PC-9 (cell line): ENCODE results near the gene AMN1. TPM values are rescaled to one million over a fixed set of nuclear protein-coding genes. Genes with fewer than 3 reads are reported as not detected.

Experiments used
- Bru-seq: library from RNA; stranded (reverse); fragments of 400-500 nt; gene quantifications from one replicate; lab custom pipeline; 2021; lab: Mats Ljungman, UMichigan
- BruChase-seq, 2 experiments: library from RNA; stranded (reverse); fragments of 400-500 nt; gene quantifications; one replicate each; lab custom pipeline; 2021; lab: Mats Ljungman, UMichigan
- BruUV-seq: library from RNA; stranded (reverse); fragments of 400-500 nt; replicated peaks from 2 replicates; lab custom pipeline; 2021; lab: Mats Ljungman, UMichigan
- CTCF ChIA-PET: fragments of 300-600 bp; sonication (Branson Sonifier 250); formaldehyde crosslinking; loops from one replicate; lab custom pipeline; 2022; ENCODE audit warnings: antibody characterized with exemption; lab: Charles Lee
- POLR2A ChIA-PET: fragments of 300-600 bp; sonication (Branson Sonifier 250); formaldehyde crosslinking; loops from one replicate; lab custom pipeline; 2022; ENCODE audit warnings: antibody characterized with exemption; ENCODE audit not compliant: unreplicated experiment; lab: Charles Lee
- DNase-seq, 2 experiments: peaks; one replicate each; pipeline versions ENCODE4 v3.0.0 to v3.0.0-alpha.2; 2015 to 2022; ENCODE audit warnings: mixed read lengths in 1 of 2
- H2AFZ ChIP-seq: fragments of 200-600 bp; sonication (generic); 2 replicates; pipeline ENCODE4 v1.8.1; 2017; ENCODE audit warnings: antibody characterized with exemption
- H3F3A ChIP-seq: fragments of 200-600 bp; sonication (generic); 2 replicates; pipeline ENCODE4 v1.8.1; 2017; ENCODE audit warnings: antibody characterized with exemption, mild to moderate bottlenecking, low read depth; ENCODE audit not compliant: insufficient read depth
- H3K27ac ChIP-seq: fragments of 200-600 bp; sonication (generic); 2 replicates; pipeline ENCODE4 v1.6.1; 2016; ENCODE audit warnings: mixed run types
- H3K27me3 ChIP-seq: fragments of 200-600 bp; sonication (generic); 2 replicates; pipeline ENCODE4 v1.6.1; 2016; ENCODE audit warnings: low read depth, mixed run types; ENCODE audit not compliant: insufficient read depth
- H3K36me3 ChIP-seq: fragments of 200-600 bp; sonication (generic); 2 replicates; pipeline ENCODE4 v1.6.1; 2016; ENCODE audit warnings: low read depth, mixed run types
- H3K4me1 ChIP-seq: fragments of 200-600 bp; sonication (generic); replicated peaks from 2 replicates; pipeline ENCODE4 v1.6.1; 2016; ENCODE audit warnings: mixed run types; ENCODE audit not compliant: insufficient read depth
- H3K4me2 ChIP-seq: fragments of 200-600 bp; sonication (generic); 2 replicates; pipeline ENCODE4 v1.6.1; 2017; ENCODE audit warnings: mixed run types
- H3K4me3 ChIP-seq: fragments of 200-600 bp; sonication (generic); 2 replicates; pipeline ENCODE4 v1.6.1; 2016; ENCODE audit warnings: mixed run types
- H3K79me2 ChIP-seq: fragments of 200-600 bp; sonication (generic); 2 replicates; pipeline ENCODE4 v1.6.1; 2017; ENCODE audit warnings: low read depth, mixed run types
- H3K9me2 ChIP-seq: fragments of 200-600 bp; sonication (generic); 2 replicates; pipeline ENCODE4 v1.8.1; 2017; ENCODE audit warnings: mild to moderate bottlenecking; ENCODE audit not compliant: insufficient read depth
- H3K9me3 ChIP-seq: fragments of 200-600 bp; sonication (generic); 2 replicates; pipeline ENCODE4 v1.8.1; 2016; ENCODE audit warnings: low read depth; ENCODE audit not compliant: insufficient read depth
- H4K20me1 ChIP-seq: fragments of 200-600 bp; sonication (generic); 2 replicates; pipeline ENCODE4 v1.8.1; 2017; ENCODE audit not compliant: insufficient read depth
- CTCF ChIP-seq: fragments of 200-600 bp; sonication (generic); conservative IDR thresholded peaks from 2 replicates; pipeline ENCODE4 v1.6.1; 2017; ENCODE audit warnings: mixed run types, antibody characterized with exemption, mild to moderate bottlenecking, moderate library complexity
- EZH2 ChIP-seq: fragments of 200-600 bp; sonication (generic); IDR thresholded peaks from 2 replicates; pipeline ENCODE4 v1.8.0; 2017; ENCODE audit warnings: antibody characterized with exemption, low read depth
- intact Hi-C: fragments of 100-400 bp; cut with micrococcal nuclease; formaldehyde crosslinking; loops from one replicate; pipeline ENCODE4 v1.10.0; 2022; ENCODE audit not compliant: unreplicated experiment
- long read RNA-seq: library from polyadenylated mRNA; stranded (forward); transcript quantifications from one replicate; pipeline ENCODE4 v2.0.0, GENCODE V29; 2022
- total RNA-seq: library from RNA; stranded (reverse); gene quantifications from 2 replicates; pipeline ENCODE4 v1.2.3, GENCODE V29; 2021

AMN1 gene
- total RNA-seq (6.2 and 7.4 TPM in 2 replicates), Bru-seq, nascent RNA (percentile 56 among the genes with signal in this experiment), BruChase-seq, experiment 1, labeled RNA remaining after a 2-hour chase (percentile 54 among the genes with signal in this experiment), BruChase-seq, experiment 2, labeled RNA remaining after a 6-hour chase (percentile 49 among the genes with signal in this experiment)
- long read RNA-seq, transcript AMN1-211 (6 exons, 880 nt) = minor isoform, 5 of 19 reads
- long read RNA-seq, transcript AMN1-201 (7 exons, 2,110 nt) = major isoform, 9 of 19 reads
- long read RNA-seq, partial matches to known transcripts = 0 of 19 reads
- long read RNA-seq, other reads (novel, unspliced or antisense) = 4 of 19 reads

GRCh38 chr12:31728917-31729640 is at the start of gene AMN1:
TSS of gene AMN1 (minus strand) at chr12:31729021. CDS start at chr12:31729008, 13 bp downstream.
- peak; percentile 97 to 100 for DNase-seq
- CTCF ChIA-PET = interaction anchor here (0.6 to 0.8 kb wide), 2 partner anchors 13 to 25 kb away, joined by 3 to 4 read pairs; no protein-coding TSS in a partner anchor

GRCh38 chr12:31773867-31774266 is 45.0 kb upstream of the AMN1 start:
- H3K79me2 ChIP-seq = no peaks in the 10 kb centered on the region
- CTCF ChIA-PET = interaction anchor here (0.6 kb wide), 1 partner anchor 889 kb away, joined by 3 read pairs; no protein-coding TSS in a partner anchor
- H3K9me3 ChIP-seq = no peaks in the 10 kb centered on the region
- intact Hi-C loops = no loop called here
- H3F3A ChIP-seq = peaks cover 9% of the 10 kb centered on the region; the same call in 1 of the 2 replicates
- H4K20me1 ChIP-seq = no peaks in the 10 kb centered on the region
- H2AFZ ChIP-seq = no peak overlapping the region
- no TSS peak for BruUV-seq
- no peaks in the 10 kb centered on the region for H3K27me3 ChIP-seq
- peak overlapping the region; percentile 28 for H3K27ac ChIP-seq
- DNase-seq = no peak
- POLR2A ChIA-PET = no interaction called here
- TF ChIP-seq CTCF (no peak), EZH2 (no peak)
- H3K9me2 ChIP-seq = no peaks in the 10 kb centered on the region
- H3K4me3 ChIP-seq = no peak overlapping the region
- H3K4me1 ChIP-seq = peaks cover 14% of the 10 kb centered on the region
- no peaks in the 10 kb centered on the region for H3K36me3 ChIP-seq
- H3K4me2 ChIP-seq = peak overlapping the region; percentile 5

More at GRCh38 chr12:31728917-31729640, at the start of gene AMN1:
- Histone ChIP-seq H3K4me2 (peak within 1 kb of the TSS; percentile 89), H3K79me2 (no peaks in the 10 kb centered on the region; the same call in 1 of the 2 replicates), H4K20me1 (no peaks in the 10 kb centered on the region), H3K9me3 (peaks cover 21% of the 10 kb centered on the region), H3K27me3 (no peaks in the 10 kb centered on the region), H3K4me1 (peaks cover 36% of the 10 kb centered on the region), H3K9me2 (no peaks in the 10 kb centered on the region), H3K36me3 (no peaks in the 10 kb centered on the region), H3K4me3 (peak within 1 kb of the TSS; percentile 80), H2AFZ (peak within 1 kb of the TSS; percentile 96), H3F3A (peaks cover 43% of the 10 kb centered on the region), H3K27ac (peak within 1 kb of the TSS; percentile 84)
- TF ChIP-seq CTCF (no peak), EZH2 (no peak)
- no TSS peak for BruUV-seq
- intact Hi-C loops = loop anchor here (1.0 to 5.0 kb wide), 5 partner anchors 20 to 1026 kb away; partner anchors contain the start of genes ETFBKMT, RESF1 and YARS2
- POLR2A ChIA-PET = interaction anchor here (0.6 to 0.8 kb wide), 4 partner anchors 13 to 258 kb away, joined by 3 to 14 read pairs (median 9); no protein-coding TSS in a partner anchor

GRCh38 chr12:31773223-31773750 is 44.5 kb upstream of the AMN1 start:
- ChIA-PET CTCF (interaction anchor here (0.6 kb wide), 1 partner anchor 890 kb away, joined by 3 read pairs; no protein-coding TSS in a partner anchor), POLR2A (no interaction called here)
- peaks cover 9% of the 10 kb centered on the region; the same call in 1 of the 2 replicates for H3F3A ChIP-seq
- no peak overlapping the region for H2AFZ ChIP-seq
- no peaks in the 10 kb centered on the region for H4K20me1 ChIP-seq
- H3K4me2 ChIP-seq = peak overlapping the region; percentile 5
- no peaks in the 10 kb centered on the region for H3K9me3 ChIP-seq
- H3K27ac ChIP-seq = peak overlapping the region; percentile 28; the same call in 1 of the 2 replicates
- no peaks in the 10 kb centered on the region for H3K9me2 ChIP-seq
- no peaks in the 10 kb centered on the region for H3K36me3 ChIP-seq
- intact Hi-C loops = no loop called here
- DNase-seq = peak in 1 of 2 experiments; percentile 74
- no peaks in the 10 kb centered on the region for H3K79me2 ChIP-seq
- TF ChIP-seq CTCF (no peak), EZH2 (no peak)
- BruUV-seq = no TSS peak
- H3K4me1 ChIP-seq = peaks cover 14% of the 10 kb centered on the region
- H3K27me3 ChIP-seq = no peaks in the 10 kb centered on the region
- H3K4me3 ChIP-seq = no peak overlapping the region
